ENCODE measurements around the gene TTC27. TPM values are rescaled to one million over a fixed set of nuclear protein-coding genes. Genes with fewer than 3 reads are reported as not detected.

The TTC27 gene
- total and polyA plus RNA-seq, 10 of the 15 experiments (the other 5 are each of a cell fraction or from before 2014, with no cell fraction given) = 20.4 to 34.9 (median 26.0) TPM

GRCh38 chr2:32838418-32838817 lies 210.6 kb downstream of the TTC27 start:
- H3K27ac ChIP-seq (ENCODE audit: control insufficient read depth, insufficient read depth) = no peak overlapping the region
- in situ Hi-C loops (cut with MboI) = no loop called here
- ChIA-PET RAD21 (ENCODE audit: unreplicated experiment) (no interaction called here), POLR2A (no interaction called here), SMC1A (ENCODE audit: uncharacterized antibody, unreplicated experiment) (no interaction called here), CTCF (no interaction called here)
- no peak overlapping the region for H3K4me3 ChIP-seq
- no peaks in the 10 kb centered on the region for H3K36me3 ChIP-seq (ENCODE audit: control insufficient read depth in 2 of 2, insufficient read depth in 2 of 2, low read length in 1 of 2)
- peak; percentile 16 for DNase-seq (ENCODE audit: low read depth, low spot score)
- intact Hi-C loops (cut with micrococcal nuclease; ENCODE audit: unreplicated experiment) = no loop called here
- H3K4me1 ChIP-seq (ENCODE audit: control insufficient read depth, insufficient read depth, low read length) = 0 out of 2 replicates have a peak, but pooled peaks cover 7% of the 10 kb centered on the region
- H3K27me3 ChIP-seq (replicated peaks in 1 of 2; ENCODE audit: control insufficient read depth in 2 of 2, insufficient read depth in 2 of 2, low read length in 1 of 2) = no peaks in the 10 kb centered on the region
- H3K9ac ChIP-seq (ENCODE audit: control insufficient read depth, insufficient read depth, low read length) = no peak overlapping the region
- peak; percentile 57 for FAIRE-seq
- no peaks in the 10 kb centered on the region for H3K9me3 ChIP-seq (replicated peaks; ENCODE audit: control insufficient read depth, insufficient read depth, low read length)
- no peak overlapping the region for H3K4me2 ChIP-seq (ENCODE audit: control insufficient read depth, insufficient read depth)
- no TSS peak for BruUV-seq (replicated peaks)
- H2AFZ ChIP-seq (ENCODE audit: control insufficient read depth, low read depth, low read length) = no peak overlapping the region
- no peaks in the 10 kb centered on the region for H3K79me2 ChIP-seq (ENCODE audit: control insufficient read depth, insufficient read depth, low read length)
- H4K20me1 ChIP-seq (ENCODE audit: control insufficient read depth, insufficient read depth) = no peaks in the 10 kb centered on the region
- ATAC-seq = peak; percentile 93
- WGBS (ENCODE audit: insufficient coverage, insufficient replicate concordance, low lambda C conversion rate, missing lambda C conversion rate) = 46% methylated on average over 7 of the region's 7 CpGs
- TF ChIP-seq SP1 (IDR thresholded peaks at IDR 0.05; ENCODE audit: low read depth, low read length) (no peak), GABPA (IDR thresholded peaks at IDR 0.05; ENCODE audit: low read depth) (0 out of 2 replicates have a peak, but pooled peaks have one; percentile 49), SMAD1 (IDR thresholded peaks at IDR 0.05; ENCODE audit: low read depth, partially characterized antibody) (no peak), PRDM15 (CRISPR knock-in tag; IDR thresholded peaks at IDR 0.05) (no peak), SPI1 (IDR thresholded peaks at IDR 0.05; ENCODE audit: borderline replicate concordance, insufficient read depth, low read depth, low read length) (peak; percentile 86), ATF7 (IDR thresholded peaks at IDR 0.05; ENCODE audit: low read depth) (0 out of 2 replicates have a peak, but pooled peaks have one; percentile 16)
- TF ChIP-seq, protein P1, sequence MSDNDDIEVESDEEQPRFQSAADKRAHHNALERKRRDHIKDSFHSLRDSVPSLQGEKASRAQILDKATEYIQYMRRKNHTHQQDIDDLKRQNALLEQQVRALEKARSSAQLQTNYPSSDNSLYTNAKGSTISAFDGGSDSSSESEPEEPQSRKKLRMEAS (IDR thresholded peaks at IDR 0.05; ENCODE audit: low read depth, low read length) = no peak
